ENCODE data around the gene ALDH1A2.

Gene ALDH1A2

DNA sequence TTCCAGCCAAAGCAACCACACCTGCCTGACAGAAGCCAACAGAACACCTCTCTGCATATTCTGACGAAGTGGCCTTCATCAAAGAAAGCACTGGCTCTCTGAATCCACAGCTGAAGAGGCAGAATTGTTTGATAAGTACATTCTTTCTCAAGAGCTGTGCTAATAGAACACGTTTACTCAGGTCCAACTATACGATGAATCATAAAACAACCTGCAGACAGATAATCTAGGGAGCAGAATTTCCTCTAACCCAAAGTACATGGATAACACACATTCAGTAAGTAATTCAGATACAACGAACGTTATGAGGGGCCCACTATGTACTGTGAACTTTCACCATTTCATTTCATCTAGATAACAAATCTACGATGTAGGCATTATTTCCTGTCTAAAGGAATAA is 25.4 kb downstream of the ALDH1A2 start:
- H3K18ac ChIP-seq (ENCODE audit: low read length): no peak overlapping the region
- no peak overlapping the region for H3K14ac ChIP-seq (ENCODE audit: low read length)
- H3K9me3 ChIP-seq (replicated peaks in 1 of 2; ENCODE audit: control insufficient read depth in 2 of 2, insufficient read depth in 1 of 2, low read depth in 1 of 2, low read length in 2 of 2): no peaks in the 10 kb centered on the region
- WGBS, 2 donors (ENCODE audit: extremely low coverage in 2 of 2, insufficient read length in 2 of 2, insufficient replicate concordance in 1 of 2): no CpG with 5 or more reads among the region's 6 CpGs
- no peak overlapping the region for H3K23ac ChIP-seq (ENCODE audit: low read depth, low read length, poor library complexity)
- no peak overlapping the region for H2BK5ac ChIP-seq (ENCODE audit: low read length)
- H4K91ac ChIP-seq (ENCODE audit: low read depth, low read length, poor library complexity): no peak overlapping the region
- no peaks in the 10 kb centered on the region for H3K4me1 ChIP-seq (ENCODE audit: control insufficient read depth in 2 of 2, insufficient read depth in 1 of 2, low read depth in 1 of 2, low read length in 2 of 2)
- no peak overlapping the region for H2AFZ ChIP-seq (ENCODE audit: low read length)
- no peak overlapping the region for H3K9ac ChIP-seq (ENCODE audit: low read depth, low read length, poor library complexity)
- no peak overlapping the region for H2BK12ac ChIP-seq (ENCODE audit: low read length)
- H3K79me1 ChIP-seq (ENCODE audit: low read depth, low read length): no peaks in the 10 kb centered on the region
- no peak overlapping the region for H2BK120ac ChIP-seq (ENCODE audit: low read depth, low read length)
- no peak for DNase-seq (ENCODE audit: low spot score)
- H3K4me3 ChIP-seq (ENCODE audit: low read length in 2 of 2): no peak overlapping the region
- no peak overlapping the region for H2AK5ac ChIP-seq (ENCODE audit: low read depth, low read length)
- no peak overlapping the region for H3K4me2 ChIP-seq (ENCODE audit: insufficient read depth, low read length, poor library complexity, severe bottlenecking)
- H3K27me3 ChIP-seq (ENCODE audit: control insufficient read depth in 3 of 3, insufficient read depth in 3 of 3, low read depth in 1 of 3, low read length in 3 of 3): peaks cover 0 to 6% (median 0%) of the 10 kb centered on the region in 3 experiments
- no peak overlapping the region for H4K8ac ChIP-seq (ENCODE audit: low read depth, low read length)
- no peaks in the 10 kb centered on the region for H3K36me3 ChIP-seq (replicated peaks in 1 of 2; ENCODE audit: control insufficient read depth in 2 of 2, insufficient read depth in 2 of 2, low read length in 2 of 2)
- H3K27ac ChIP-seq (replicated peaks; ENCODE audit: low read length): no peak overlapping the region
- no peak overlapping the region for H2BK15ac ChIP-seq (ENCODE audit: low read length)
- no peak overlapping the region for H3K4ac ChIP-seq (ENCODE audit: low read length)

DNA sequence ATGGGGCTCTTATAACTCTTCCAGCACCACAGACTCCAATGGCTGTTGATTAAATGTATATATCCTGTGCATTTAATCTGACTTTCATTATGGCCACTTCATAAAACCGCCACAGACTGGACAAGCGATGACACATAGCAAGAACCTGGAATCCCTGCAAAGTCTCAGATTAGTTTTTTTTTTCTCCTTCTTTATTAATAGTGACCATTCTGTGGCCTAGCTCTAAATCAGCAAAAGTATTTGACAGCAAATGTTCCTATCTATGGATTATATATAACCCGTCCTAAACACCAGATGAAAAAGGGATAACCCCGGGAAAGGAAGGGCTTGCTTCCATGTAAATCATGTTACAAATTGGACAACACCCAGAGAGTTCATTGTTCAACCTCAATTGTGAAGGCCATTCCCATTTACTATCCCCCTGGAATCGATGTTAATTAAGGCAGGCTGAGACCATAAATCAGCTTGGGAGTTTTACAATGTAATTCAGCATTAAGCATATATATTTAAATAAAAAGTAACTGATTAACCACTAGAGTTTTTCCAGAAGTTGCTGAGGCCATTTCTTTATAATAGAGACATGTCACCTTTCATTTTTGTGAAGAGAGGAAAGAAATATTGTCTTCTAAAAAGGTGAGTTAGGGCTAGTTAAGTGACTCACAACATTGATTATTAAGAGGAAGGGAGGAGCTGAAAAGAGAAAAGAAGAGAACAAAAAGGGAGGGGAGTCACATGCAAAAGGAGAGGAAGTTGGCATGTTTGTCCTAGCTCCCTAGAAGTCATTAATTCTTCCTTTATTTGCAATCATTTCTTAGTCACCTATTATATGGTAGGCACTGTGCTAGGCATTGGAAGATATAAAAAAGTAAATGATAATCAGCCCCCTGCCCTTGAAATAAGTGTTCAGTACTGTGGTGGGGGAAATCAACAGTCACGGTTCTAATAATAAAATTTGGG is 26.2 kb downstream of the ALDH1A2 start:
- no CpG with 5 or more reads among the region's 6 CpGs for WGBS, 2 donors (ENCODE audit: extremely low coverage in 2 of 2, insufficient read length in 2 of 2, insufficient replicate concordance in 1 of 2)
- H3K27ac ChIP-seq (replicated peaks; ENCODE audit: low read length): no peak overlapping the region

DNA sequence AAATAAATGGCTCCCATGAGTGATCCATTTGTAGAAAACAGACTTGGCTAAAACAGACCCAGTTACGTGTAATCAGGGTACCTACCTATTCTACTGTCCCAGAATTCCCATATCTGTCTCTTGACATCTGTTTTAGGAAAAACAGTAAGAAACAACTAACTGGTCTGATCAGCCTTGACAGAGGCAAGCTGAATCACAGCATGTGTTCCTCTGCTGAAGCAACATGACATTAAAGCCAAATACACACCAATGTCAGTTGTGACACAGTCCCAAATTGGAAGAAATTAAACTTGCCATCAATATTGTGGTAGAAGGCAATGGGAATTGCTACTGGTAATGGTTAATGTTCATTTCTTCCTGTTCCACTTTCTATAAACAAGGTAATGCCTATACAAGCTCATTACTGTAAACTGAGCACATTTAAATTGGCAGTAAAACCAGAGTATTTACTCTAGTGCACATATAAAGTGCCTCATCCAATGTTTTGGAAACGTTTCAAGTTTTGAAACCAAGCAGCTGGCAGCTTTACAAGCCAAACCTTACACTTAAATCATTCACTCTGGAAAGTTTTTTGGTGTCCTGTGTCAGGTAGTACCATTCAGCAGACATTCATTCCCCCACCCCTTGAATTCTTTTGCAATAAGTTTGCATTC is 27.0 kb downstream of the ALDH1A2 start:
- Histone ChIP-seq H3K4me3 (ENCODE audit: low read length in 2 of 2) (no peak overlapping the region), H2AK5ac (ENCODE audit: low read depth, low read length) (no peak overlapping the region), H3K18ac (ENCODE audit: low read length) (no peak overlapping the region), H3K9ac (ENCODE audit: low read depth, low read length, poor library complexity) (no peak overlapping the region), H3K4ac (ENCODE audit: low read length) (no peak overlapping the region), H4K91ac (ENCODE audit: low read depth, low read length, poor library complexity) (no peak overlapping the region), H2BK15ac (ENCODE audit: low read length) (no peak overlapping the region), H3K4me2 (ENCODE audit: insufficient read depth, low read length, poor library complexity, severe bottlenecking) (no peak overlapping the region), H3K4me1 (ENCODE audit: control insufficient read depth in 2 of 2, insufficient read depth in 1 of 2, low read depth in 1 of 2, low read length in 2 of 2) (no peaks in the 10 kb centered on the region), H3K23ac (ENCODE audit: low read depth, low read length, poor library complexity) (no peak overlapping the region), H2BK5ac (ENCODE audit: low read length) (no peak overlapping the region), H2AFZ (ENCODE audit: low read length) (no peak overlapping the region), H2BK12ac (ENCODE audit: low read length) (no peak overlapping the region), H3K36me3 (replicated peaks in 1 of 2; ENCODE audit: control insufficient read depth in 2 of 2, insufficient read depth in 2 of 2, low read length in 2 of 2) (no peaks in the 10 kb centered on the region), H2BK120ac (ENCODE audit: low read depth, low read length) (no peak overlapping the region), H3K14ac (ENCODE audit: low read length) (no peak overlapping the region), H4K8ac (ENCODE audit: low read depth, low read length) (no peak overlapping the region), H3K27ac (replicated peaks; ENCODE audit: low read length) (no peak overlapping the region), H3K27me3 (ENCODE audit: control insufficient read depth in 3 of 3, insufficient read depth in 3 of 3, low read depth in 1 of 3, low read length in 3 of 3) (peaks cover 0 to 9% (median 0%) of the 10 kb centered on the region in 3 experiments), H3K79me1 (ENCODE audit: low read depth, low read length) (no peaks in the 10 kb centered on the region), H3K9me3 (replicated peaks in 1 of 2; ENCODE audit: control insufficient read depth in 2 of 2, insufficient read depth in 1 of 2, low read depth in 1 of 2, low read length in 2 of 2) (no peaks in the 10 kb centered on the region)
- no peak for DNase-seq (ENCODE audit: low spot score)
- WGBS, 2 donors (ENCODE audit: extremely low coverage in 2 of 2, insufficient read length in 2 of 2, insufficient replicate concordance in 1 of 2): no CpG with 5 or more reads among the region's 2 CpGs

More for the DNA sequence above, 26.2 kb downstream of the ALDH1A2 start:
- Histone ChIP-seq H3K4ac (ENCODE audit: low read length) (no peak overlapping the region), H2BK120ac (ENCODE audit: low read depth, low read length) (no peak overlapping the region), H3K27me3 (ENCODE audit: control insufficient read depth in 3 of 3, insufficient read depth in 3 of 3, low read depth in 1 of 3, low read length in 3 of 3) (peaks cover 0 to 8% (median 0%) of the 10 kb centered on the region in 3 experiments), H2AFZ (ENCODE audit: low read length) (no peak overlapping the region), H2BK15ac (ENCODE audit: low read length) (no peak overlapping the region), H4K91ac (ENCODE audit: low read depth, low read length, poor library complexity) (no peak overlapping the region), H2BK5ac (ENCODE audit: low read length) (no peak overlapping the region), H3K36me3 (replicated peaks in 1 of 2; ENCODE audit: control insufficient read depth in 2 of 2, insufficient read depth in 2 of 2, low read length in 2 of 2) (no peaks in the 10 kb centered on the region), H2AK5ac (ENCODE audit: low read depth, low read length) (no peak overlapping the region), H3K18ac (ENCODE audit: low read length) (no peak overlapping the region), H3K14ac (ENCODE audit: low read length) (no peak overlapping the region), H2BK12ac (ENCODE audit: low read length) (no peak overlapping the region), H4K8ac (ENCODE audit: low read depth, low read length) (no peak overlapping the region), H3K9ac (ENCODE audit: low read depth, low read length, poor library complexity) (no peak overlapping the region), H3K79me1 (ENCODE audit: low read depth, low read length) (no peaks in the 10 kb centered on the region), H3K4me2 (ENCODE audit: insufficient read depth, low read length, poor library complexity, severe bottlenecking) (no peak overlapping the region), H3K9me3 (replicated peaks in 1 of 2; ENCODE audit: control insufficient read depth in 2 of 2, insufficient read depth in 1 of 2, low read depth in 1 of 2, low read length in 2 of 2) (no peaks in the 10 kb centered on the region), H3K4me1 (ENCODE audit: control insufficient read depth in 2 of 2, insufficient read depth in 1 of 2, low read depth in 1 of 2, low read length in 2 of 2) (no peaks in the 10 kb centered on the region), H3K4me3 (ENCODE audit: low read length in 2 of 2) (no peak overlapping the region), H3K23ac (ENCODE audit: low read depth, low read length, poor library complexity) (no peak overlapping the region)
- no peak for DNase-seq (ENCODE audit: low spot score)

DNA sequence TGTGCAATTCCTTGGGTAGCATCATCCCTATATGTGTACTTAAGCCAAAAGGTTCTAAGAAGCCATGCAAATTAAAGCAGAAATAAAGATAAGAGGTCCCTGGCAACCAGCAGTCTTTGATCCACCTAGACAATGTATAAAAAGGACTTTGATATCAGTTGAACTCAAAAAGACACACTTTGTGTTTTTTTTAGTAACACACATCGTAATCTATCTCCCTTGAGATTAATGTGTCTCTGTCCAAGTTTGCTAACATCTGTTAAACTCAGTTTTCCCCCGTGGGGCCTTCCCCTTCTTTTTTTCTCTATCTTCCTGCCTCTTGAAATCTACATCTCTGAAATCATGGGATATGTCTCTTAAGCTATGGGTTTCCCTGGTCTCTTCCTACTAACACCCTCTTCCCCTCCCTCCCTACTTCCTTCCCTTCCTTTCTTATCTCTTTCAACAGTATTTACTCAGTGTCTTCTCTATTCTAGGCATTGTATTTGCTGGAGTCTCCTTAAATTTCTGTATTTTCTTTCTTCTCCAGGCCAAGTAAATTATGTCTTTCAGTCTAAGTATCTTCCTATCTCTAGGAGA is 27.7 kb downstream of the ALDH1A2 start:
- no peak overlapping the region for H2BK15ac ChIP-seq (ENCODE audit: low read length)
- no peak overlapping the region for H2BK120ac ChIP-seq (ENCODE audit: low read depth, low read length)
- no peak overlapping the region for H4K91ac ChIP-seq (ENCODE audit: low read depth, low read length, poor library complexity)
- no peaks in the 10 kb centered on the region for H3K79me1 ChIP-seq (ENCODE audit: low read depth, low read length)
- H3K4ac ChIP-seq (ENCODE audit: low read length): no peak overlapping the region
- H3K4me1 ChIP-seq (ENCODE audit: control insufficient read depth in 2 of 2, insufficient read depth in 1 of 2, low read depth in 1 of 2, low read length in 2 of 2): no peaks in the 10 kb centered on the region
- no peak overlapping the region for H4K8ac ChIP-seq (ENCODE audit: low read depth, low read length)
- H3K4me3 ChIP-seq (ENCODE audit: low read length in 2 of 2): no peak overlapping the region
- H3K36me3 ChIP-seq (replicated peaks in 1 of 2; ENCODE audit: control insufficient read depth in 2 of 2, insufficient read depth in 2 of 2, low read length in 2 of 2): no peaks in the 10 kb centered on the region
- no CpG with 5 or more reads among the region's 2 CpGs for WGBS, 2 donors (ENCODE audit: extremely low coverage in 2 of 2, insufficient read length in 2 of 2, insufficient replicate concordance in 1 of 2)
- H3K27me3 ChIP-seq (ENCODE audit: control insufficient read depth in 3 of 3, insufficient read depth in 3 of 3, low read depth in 1 of 3, low read length in 3 of 3): peaks cover 0 to 9% (median 0%) of the 10 kb centered on the region in 3 experiments
- no peak overlapping the region for H3K18ac ChIP-seq (ENCODE audit: low read length)
- no peak overlapping the region for H3K9ac ChIP-seq (ENCODE audit: low read depth, low read length, poor library complexity)
- no peak overlapping the region for H3K14ac ChIP-seq (ENCODE audit: low read length)
- no peak overlapping the region for H2BK12ac ChIP-seq (ENCODE audit: low read length)
- H2AFZ ChIP-seq (ENCODE audit: low read length): no peak overlapping the region
- no peak overlapping the region for H2BK5ac ChIP-seq (ENCODE audit: low read length)
- no peak overlapping the region for H3K4me2 ChIP-seq (ENCODE audit: insufficient read depth, low read length, poor library complexity, severe bottlenecking)
- no peak overlapping the region for H3K27ac ChIP-seq (replicated peaks; ENCODE audit: low read length)
- H3K23ac ChIP-seq (ENCODE audit: low read depth, low read length, poor library complexity): no peak overlapping the region
- no peak overlapping the region for H2AK5ac ChIP-seq (ENCODE audit: low read depth, low read length)
- no peak for DNase-seq (ENCODE audit: low spot score)
- no peaks in the 10 kb centered on the region for H3K9me3 ChIP-seq (replicated peaks in 1 of 2; ENCODE audit: control insufficient read depth in 2 of 2, insufficient read depth in 1 of 2, low read depth in 1 of 2, low read length in 2 of 2)

Data from neuronal stem cell (in vitro differentiated cells).